M059J (cell line): ENCODE data around the gene EGFL8. TPM values are rescaled to one million over a fixed set of nuclear protein-coding genes. Genes with fewer than 3 reads are reported as not detected.
A peak's percentile ranks its signal among the peaks of the same experiment; 100 is the strongest.
"Not testable (repeated sequence)": the region's sequence is repeated elsewhere in the genome, so short reads cannot be mapped to it uniquely, and the experiment has no call there.

Source experiments
- DNase-seq: peaks from one replicate; pipeline ENCODE4 v3.0.0-alpha.2; 2012; ENCODE audit warnings: low read depth
- total RNA-seq: library from RNA; depleted of rRNA; stranded (reverse); fragments of >200 nt; shearing (Covaris generic); gene quantifications from 2 replicates; pipeline ENCODE4 v1.2.3, GENCODE V29; 2014; rRNA removed

Gene EGFL8
- 0.89 and 1.6 TPM in 2 replicates for total RNA-seq

DNA sequence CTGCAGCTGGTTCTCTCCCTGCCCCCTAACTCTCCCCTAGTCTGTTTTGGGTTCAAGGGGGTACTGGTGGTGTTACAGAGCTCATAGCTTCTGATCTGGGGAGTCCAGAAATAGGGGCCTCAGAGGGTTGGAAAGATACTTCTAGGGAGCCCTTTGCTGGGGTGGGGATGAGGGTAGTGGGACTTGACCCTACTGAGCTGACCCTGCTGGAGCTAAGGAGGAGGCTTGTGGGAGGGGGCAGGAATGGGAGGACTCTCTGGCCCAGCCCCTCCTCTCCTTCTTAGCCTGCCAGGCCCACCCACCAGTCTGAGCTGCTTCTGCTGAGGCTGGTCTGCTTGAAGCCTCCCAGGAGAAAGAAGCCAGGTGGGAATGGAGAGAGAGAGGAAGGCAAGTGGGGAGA, at the start of gene EGFL8:
TSS of gene EGFL8 (plus strand) at position 301 of the 400 bp plus-strand sequence. CDS start 1,571 bp downstream, outside the sequence.
- no peak for DNase-seq

DNA sequence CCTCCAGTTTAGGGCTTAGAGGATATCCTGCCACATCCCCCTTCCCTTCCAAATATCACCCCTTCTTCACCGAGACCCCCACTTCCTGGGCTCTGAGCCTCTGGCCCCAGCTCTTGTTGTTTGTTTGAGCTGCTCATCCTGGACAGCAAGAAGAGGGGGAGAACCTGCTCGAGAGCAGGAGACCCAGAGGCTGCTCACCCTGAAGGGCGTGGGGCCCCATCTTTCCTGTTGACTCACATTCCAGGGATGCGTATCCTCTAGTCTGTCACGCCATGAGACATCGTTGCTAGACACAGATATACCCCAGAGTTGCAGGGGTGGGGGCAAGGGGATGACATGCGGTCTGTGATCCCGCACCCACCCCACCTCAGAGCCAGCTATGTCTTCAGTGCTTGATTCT, 49.6 kb upstream of the EGFL8 start:
- peak; percentile 81 for DNase-seq

DNA sequence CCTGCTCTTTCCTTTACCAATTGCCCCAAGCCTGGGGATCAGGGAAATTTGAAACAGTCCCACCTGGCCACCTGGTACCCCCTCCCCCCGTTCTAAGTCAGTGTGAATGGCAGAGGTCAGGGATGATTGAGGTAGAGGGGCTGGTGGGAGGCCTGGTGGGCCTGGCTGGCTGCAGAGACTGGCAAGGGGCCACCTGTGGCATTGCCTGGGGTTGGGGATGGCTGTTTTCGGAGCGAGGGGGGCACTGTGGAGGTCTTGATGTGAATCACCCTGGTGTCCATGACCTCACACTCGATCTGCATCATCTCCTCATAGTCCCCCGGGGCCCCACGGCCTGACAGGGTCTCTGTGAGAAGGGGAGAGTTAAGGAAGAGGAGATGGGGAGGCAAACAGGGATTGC, 48.8 kb upstream of the EGFL8 start:
- DNase-seq: no peak

- peak; percentile 38 for DNase-seq
Observed at GRCh38 chr6:32116674-32117073, 47.7 kb upstream of the EGFL8 start.

DNA sequence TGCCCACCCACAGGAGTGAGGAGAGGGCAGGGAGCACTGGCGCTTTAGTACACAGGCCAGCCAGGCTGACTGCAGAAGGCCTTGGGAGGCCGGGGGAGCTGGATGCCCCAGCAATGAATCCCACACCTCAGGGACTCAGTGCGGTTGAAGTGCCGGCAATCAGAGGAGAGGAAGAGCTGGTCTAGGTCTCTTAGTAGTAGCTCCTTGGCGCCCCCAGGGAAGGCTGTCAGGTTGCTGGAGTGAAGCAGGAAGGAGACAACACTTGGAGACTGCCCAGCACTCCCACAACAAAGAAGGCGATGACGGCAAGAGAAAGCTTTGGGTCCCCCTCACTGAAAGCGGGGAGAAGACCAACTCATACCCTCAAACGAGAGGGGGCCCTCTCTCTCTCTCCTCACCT, 46.9 kb upstream of the EGFL8 start:
- no peak for DNase-seq

- peak; percentile 83 for DNase-seq
Observed at GRCh38 chr6:32118782-32119628, 45.4 kb upstream of the EGFL8 start.

DNA sequence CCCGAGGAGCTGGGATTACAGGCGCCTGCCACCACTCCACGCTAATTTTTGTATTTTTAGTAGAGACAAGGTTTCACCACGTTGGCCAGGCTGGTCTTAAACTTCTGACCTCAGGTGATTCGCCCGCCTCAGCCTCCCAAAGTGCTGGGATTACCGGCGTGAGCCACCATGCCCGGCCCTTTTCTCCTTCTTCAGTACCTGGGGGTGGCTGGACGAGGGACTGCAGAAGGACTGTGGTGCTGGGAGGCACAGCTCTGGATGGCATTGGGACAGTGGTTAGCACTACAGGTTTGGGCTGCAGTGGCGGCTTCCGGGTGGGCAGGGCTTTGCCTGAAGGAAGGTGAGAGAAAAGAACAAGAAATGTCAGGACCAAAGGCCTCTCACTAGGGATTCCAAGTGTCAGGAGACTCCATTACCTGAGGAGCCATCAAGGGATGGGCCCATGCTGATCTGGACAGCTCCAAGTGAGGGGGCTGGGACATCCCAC, 43.8 kb upstream of the EGFL8 start:
- DNase-seq: no peak

DNA sequence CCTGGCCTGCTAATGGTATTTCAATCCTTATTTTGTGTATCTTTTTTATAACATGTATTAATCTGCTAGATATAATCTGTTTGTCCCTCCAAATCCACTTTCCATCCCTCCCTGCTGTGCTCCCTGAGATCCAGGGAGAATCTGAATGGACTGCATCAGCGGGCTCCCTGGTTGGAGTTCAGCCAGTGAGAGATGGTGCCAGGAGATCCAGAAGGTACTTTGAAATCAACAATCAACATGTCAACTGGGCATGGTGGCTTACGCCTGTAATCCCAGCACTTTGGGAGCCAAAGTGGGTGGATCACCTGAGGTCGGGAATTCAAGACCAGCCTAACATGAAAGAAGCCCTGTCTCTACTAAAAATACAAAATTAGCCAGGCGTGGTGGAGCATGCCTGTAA, 40.7 kb upstream of the EGFL8 start:
- DNase-seq: no peak

- no peak for DNase-seq
Observed at GRCh38 chr6:32126880-32127279, 37.5 kb upstream of the EGFL8 start.

- no peak for DNase-seq
Observed at GRCh38 chr6:32127409-32127716, 37.0 kb upstream of the EGFL8 start.

GRCh38 chr6:32127717-32128592, 36.4 kb upstream of the EGFL8 start, which contains the start of gene ATF6B:
TSS of gene ATF6B (minus strand) at chr6:32128246. CDS start at chr6:32128207, 39 bp downstream.
- peak; percentile 100 for DNase-seq

DNA sequence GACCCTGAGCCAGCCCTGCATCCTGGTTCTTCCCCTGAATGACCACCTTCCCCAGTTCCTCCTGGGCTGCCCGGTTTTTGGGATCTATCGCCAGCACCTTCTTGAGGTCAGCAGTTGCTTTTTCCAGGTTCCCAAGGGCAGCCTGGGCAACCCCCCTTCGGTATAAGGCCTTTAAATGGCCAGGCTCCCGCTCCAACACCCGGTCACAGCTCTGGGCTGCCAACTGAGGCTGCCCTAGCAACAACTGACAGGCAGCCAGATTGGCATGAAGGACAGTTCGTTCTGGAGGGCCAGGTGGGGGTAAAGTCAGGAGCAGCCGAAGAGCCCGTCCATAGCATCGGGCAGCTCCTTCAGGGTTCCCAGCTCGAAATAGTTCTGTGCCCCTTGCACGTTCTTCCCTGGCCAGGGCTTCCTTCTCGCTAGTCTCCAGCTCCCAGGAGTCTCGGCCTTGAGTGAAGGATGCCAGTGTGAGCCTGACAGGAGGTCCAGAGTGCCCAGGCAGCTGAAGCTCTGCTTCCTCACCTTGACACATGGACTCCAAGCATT, 35.6 kb upstream of the EGFL8 start:
- DNase-seq: no peak

- DNase-seq: no peak
Observed at GRCh38 chr6:32129297-32130088, 34.9 kb upstream of the EGFL8 start.

DNA sequence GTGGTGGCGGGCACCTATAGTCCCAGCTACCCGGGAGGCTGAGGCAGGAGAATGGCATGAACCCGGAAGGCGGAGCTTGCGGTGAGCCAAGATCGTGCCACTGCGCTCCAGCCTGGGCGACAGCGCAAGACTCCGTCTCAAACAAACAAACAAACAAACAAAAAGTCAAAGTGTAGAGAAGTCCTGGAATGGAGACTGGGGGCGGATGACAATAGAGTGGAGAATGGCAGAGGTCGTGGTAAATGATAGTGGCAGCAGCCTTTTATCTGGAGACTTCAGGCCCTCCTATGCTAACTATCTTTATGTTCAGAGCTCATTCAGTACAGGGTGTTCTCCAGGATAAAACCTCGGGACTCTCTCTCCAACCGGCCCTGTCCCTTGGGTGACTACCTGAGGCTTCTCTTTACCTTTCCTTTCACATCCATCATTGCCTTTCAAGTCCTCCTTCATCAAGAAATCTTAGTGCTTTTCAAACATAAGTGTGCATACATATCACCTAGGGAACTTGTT, 32.9 kb upstream of the EGFL8 start:
- DNase-seq: no peak

DNA sequence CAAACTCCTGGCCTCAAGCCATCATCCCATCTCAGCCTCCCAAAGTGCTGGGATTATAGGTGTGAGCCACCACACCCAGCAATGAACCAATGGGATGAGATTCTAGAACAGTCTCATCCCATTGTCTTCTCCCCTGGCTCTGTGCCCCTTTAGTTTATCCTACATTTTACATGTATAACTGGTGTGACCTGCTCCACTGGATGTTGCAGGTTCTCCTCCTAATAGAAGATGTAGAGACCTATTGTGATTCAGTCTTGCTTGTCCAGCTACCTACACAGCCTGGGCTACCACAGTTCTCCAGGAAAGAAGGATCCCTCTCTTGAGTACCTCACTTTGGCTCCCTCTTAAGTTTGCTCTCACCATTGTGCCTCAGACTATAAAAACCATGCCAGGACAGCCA, 32.3 kb upstream of the EGFL8 start:
- DNase-seq: no peak

DNA sequence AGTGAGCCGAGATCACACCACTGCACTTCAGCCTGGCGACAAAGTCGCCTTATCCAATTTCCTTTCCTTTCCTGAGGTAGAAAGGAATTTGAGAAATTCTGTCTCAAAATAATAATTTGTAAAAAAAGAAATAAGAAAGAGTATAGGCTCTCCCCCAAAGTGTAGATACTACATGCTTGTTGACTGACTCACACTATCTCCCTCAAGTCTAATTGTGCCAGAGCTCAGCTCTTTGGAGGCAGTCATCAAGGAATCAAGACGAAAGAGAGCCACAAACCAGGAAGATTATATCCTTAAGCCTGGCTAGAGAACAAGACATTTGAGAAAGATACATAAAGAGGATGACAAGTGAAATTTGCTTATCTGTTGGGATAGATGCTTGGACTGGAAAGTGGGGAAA, 30.6 kb upstream of the EGFL8 start:
- DNase-seq: peak; percentile 55

DNA sequence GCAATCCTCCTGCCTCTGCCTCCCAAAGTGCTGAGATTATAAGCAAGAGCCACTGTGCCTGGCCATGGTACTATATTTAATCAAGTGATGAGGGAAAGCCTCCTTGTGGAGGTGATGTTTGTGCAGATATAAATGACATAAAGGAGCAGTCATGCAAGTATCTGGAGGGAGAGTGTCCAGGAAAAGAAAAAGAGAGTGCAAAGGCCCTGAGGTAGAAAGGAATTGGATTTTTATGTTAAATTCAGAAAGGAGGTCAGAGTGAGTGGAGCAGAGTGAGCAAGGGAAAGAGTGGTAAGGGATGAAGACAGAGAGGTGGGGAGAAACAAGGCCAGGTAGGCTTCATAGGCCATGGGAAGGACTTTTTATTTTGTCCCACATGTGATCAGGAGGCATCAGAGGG, 26.9 kb upstream of the EGFL8 start:
- no peak for DNase-seq

GRCh38 chr6:32139590-32139989, 24.8 kb upstream of the EGFL8 start:
- no peak for DNase-seq

DNA sequence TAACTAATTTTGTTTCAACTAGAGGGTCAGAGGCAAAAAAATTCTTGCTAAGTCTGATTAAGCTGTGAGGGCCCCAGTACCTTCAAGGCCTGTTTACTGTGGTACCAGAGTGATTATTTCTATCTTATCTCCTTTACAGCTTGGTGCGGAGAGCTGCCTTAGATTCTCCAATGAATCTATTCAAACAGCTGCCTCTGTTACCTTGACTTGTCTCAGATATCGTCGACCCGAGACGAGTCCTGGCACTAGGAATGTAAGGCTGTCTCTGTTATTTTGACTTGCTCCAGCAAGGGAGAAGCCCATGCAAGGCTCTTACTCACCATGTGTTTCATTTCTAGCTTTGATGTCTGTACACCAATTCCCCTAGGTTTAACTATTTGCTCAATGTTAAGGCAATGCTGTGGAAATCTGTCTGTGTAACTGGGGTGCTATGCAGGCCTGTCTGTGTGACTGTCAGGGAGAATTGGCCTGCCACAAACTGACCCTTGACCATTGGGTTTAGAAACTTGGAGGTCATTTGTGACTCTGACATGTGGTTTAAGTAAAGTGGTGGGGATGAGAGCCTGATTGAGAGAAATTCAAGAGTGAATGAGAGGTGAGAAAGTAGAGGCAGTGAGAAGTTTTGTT, 23.9 kb upstream of the EGFL8 start:
- DNase-seq: no peak

GRCh38 chr6:32144238-32144637, 20.2 kb upstream of the EGFL8 start:
- DNase-seq: not testable (repeated sequence)

DNA sequence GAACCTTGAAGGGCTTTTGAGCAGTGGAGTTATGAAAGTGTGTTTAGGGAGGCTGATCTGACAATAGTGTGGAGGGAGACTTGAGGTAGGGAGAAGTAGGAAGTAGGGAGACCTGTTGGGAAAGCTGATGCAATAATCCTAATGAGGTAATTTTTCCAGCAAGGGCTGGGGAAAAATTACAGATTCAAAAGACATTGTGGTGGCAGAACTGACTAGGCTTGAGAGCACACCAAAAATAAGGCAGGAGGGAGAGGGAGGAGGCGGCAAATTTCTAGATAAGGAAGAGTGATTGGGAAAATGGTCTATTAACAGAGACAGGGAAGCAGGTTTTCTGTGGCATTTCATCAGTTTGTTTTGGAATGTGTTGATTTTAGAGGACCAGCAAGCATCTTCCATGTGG, 18.1 kb upstream of the EGFL8 start:
- DNase-seq: no peak
